ENCODE data around the gene PLSCR1.

- TF ChIP-seq CTCF (IDR thresholded peaks at IDR 0.05; ENCODE audit: low read length) (no peak), EZH2 (IDR thresholded peaks at IDR 0.05; ENCODE audit: borderline replicate concordance, low read length) (no peak)
Measured at GRCh38 chr3:146501752-146502151, 42.7 kb downstream of the PLSCR1 start.
